NCI-H748 (cell line): ENCODE results near the gene AIP.

Experiments used
- DNase-seq: peaks from one replicate; lab custom pipeline; 2025; ENCODE audit not compliant: unreplicated experiment; lab: John Stamatoyannopoulos, UW

The AIP gene

DNA sequence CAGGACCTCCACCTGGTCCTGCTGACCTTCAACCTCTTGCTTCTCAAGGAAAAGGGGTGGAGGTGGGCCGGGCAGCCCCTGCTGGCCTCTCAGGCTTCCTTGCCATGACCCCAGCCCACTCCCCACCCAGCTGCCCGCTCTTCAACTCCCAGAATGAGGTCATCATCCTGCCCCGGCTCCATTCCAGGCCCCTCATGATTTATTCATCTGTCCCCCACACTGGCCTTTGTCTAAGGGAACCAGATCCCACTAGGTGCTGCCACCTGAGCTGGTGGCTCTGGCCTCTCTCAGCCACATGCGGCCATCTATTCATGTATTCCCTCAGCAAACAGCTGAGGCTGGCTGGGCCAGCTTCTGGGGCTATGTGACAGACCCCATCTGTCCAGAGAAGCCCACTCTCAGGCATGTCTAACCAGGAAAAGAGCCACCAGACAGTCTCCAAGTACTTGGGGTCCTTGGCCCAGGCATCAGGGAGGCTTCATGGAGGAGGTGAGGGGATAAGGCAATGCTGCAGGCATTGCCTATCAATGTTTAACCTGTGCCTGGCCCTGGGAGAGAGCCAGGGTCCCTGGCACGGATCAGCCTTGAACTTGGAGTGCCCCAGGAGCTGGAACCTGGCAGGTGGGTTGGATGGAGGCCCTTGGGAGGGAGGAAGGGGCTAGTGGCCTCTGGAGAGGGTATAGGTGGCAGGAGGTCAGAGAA, 42.6 kb downstream of the AIP start:
- DNase-seq, result no peak

DNA sequence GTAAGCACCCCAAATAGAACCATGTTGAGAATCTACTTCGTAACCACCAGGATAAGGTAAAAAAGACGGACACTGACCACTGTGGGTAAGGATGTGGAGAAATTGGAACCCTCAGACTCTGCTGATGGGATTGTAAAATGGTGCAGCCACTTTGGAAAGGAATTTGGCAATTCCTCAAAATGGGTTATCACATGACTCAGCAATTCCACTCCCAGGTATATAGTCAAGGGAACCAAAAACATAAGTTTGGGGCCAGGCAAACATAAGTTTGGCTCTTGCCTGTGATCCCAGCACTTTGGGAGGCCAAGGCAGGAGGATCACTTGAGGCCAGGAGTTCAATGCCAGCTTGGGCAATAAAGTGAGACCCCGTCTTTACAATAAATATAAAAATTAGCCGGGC, 45.5 kb downstream of the AIP start:
- no peak for DNase-seq

DNA sequence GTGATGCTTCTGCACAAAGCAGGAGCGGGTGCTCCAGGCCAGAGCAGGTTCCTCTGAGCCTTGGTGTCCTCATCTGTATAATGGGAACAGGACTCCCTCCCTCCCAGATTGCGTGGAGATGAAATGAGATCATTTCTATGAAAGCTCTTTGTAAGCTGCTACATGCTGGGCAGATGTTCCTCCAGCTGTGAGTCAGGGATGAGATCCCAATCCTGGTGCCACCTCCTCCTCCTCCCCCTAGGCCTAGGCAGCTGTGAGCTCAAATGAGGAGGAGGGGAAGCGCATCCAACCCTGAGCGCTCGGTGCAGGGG, 47.4 kb downstream of the AIP start:
- no peak for DNase-seq

DNA sequence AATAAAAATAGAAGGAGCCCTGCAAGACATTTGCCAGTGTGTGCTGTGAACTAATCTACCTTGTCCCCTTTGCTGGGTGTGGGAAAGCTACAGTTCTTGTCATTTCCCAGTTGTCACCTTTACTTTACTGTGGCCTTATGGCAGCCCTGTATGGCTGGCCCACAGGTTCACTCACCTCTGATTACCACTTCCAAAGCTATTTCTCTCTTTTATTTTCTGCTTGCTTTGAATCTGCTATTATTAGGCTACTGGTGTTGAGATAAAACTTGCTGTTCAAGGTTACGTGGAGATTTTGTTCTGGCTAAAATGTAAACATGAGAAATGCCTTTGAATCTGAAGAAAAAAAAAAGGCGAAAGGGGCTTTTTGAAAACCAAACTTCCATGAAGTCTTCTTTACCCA, 50.1 kb downstream of the AIP start:
- DNase-seq, result no peak

DNA sequence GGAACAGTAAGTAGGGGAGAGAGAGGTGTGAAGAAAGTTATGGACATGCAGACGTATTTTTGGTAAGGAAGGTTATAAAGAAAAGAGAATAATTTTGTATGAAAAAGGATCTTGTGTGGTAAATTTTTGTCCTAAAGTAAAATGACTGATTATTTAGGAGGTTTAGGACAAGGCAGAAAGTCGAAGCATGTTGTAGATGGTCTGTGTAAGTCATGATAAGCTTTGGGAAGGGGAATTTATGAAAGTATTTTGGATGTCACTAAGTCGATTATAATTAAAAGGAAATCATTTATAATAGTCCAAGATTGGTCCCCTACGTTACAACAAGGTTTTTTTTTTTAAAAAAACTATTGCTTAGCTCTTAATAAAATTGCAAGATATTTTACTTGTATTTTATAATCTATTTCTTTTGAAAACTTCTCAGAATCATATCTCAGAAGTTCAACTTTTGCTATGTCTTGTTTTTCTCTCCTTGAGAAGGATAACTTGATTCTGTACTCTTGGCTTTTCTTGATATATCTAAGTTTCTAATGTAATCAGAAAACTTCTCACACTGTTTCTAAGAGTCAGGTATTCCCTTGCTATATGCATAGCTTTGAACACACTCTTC, 51.3 kb downstream of the AIP start:
- DNase-seq, result no peak

DNA sequence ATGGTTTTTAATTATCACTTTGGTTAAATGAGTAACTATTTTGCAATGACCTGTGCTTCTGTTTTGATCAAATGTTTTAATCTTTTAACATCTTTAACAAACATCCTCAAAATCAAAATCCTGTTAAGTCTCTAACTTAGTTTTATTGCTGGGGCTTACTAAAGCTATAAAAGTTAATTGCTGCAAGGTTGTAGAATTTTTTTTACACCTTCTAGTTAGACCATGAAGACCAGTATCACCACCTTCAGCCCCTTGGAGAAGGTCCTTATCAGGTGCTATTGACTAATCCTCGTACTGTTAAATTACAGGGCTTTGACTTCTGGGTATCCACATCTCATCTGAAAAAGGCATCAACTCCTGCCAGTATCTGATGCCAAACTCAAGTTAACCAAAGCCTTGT, 52.7 kb downstream of the AIP start:
- no peak for DNase-seq

DNA sequence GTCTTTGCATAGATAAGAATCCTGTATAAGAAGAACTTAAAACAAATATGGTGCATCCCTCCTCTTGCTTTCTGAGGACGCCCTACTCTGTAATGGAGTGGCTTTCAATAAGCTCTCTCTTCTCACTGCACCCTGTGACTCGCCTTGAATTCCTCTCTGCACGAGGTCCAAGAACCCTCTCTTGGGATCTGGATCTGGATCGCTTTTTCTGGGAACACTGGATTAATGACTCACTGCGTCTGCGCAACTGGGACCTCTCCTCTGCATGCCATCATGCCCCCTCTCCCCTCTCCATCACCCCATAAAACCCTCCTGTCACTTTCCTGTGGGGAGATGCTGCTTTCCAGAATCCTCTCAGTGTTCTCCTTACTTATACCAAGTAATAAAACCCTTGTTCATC, 55.5 kb downstream of the AIP start:
- DNase-seq, result no peak

DNA sequence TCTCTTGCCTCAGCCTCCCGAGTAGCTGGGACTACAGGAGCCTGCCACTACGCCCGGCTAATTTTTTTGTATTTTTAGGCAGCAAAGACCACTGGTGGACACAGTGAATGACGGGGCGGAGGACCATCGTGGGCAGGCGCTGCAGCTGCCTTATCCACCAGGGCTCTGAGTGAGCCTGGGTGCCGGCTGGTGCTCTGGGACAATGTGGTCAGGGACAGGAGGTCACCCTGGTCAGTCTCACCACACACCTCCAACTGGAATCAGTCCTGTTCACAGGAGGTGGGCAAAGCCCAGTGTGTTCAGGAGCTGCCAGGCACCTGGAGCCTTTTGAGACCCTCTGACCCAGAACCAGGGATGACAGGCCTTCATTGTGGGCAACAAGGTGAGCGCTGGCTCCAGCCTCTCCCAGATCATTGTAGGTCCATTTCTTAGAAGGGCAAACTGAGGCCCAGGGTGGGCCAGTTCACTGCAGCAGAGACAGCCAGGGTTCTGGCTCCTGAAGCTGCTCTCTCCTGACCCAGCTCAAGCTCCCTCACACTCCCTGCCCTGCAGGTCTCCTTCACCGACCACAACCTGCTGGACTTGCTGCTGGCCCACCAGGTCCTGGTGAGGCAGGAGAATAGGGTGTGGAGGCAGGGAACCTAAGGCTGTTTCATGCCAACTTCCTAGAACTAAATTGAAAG, 56.1 kb downstream of the AIP start:
- no peak for DNase-seq

DNA sequence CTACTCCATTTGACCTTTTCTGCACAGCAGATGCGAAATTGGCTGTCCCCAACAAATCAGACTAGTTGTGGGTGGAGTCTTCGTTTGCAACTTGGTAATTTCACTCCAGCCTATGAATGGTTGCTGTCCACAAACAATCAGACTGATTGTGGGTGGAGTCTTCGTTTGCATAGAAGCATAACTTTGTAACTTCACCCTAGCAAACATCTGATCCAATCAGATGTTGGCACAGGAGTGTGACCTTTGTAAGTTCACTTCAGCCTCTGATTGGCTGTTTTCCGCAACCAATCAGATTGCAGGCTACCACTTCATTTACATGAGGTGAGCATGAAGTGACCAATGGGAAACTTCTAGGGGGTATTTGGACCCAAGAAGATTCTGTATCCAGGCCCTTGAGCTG, 56.7 kb downstream of the AIP start:
- no peak for DNase-seq
